Tibial artery (tissue), 4 donors: ENCODE data around the gene CHAT.

Experiments used
- DNase-seq, 2 donors: peaks; one replicate each; pipeline ENCODE4 v3.0.0-alpha.2; 2019
- H3K27ac ChIP-seq, 2 donors: fragments of 200-600 bp; sonication (generic) in 1 of 2; 1 replicate in 1 of 2; 2 replicates in 1 of 2; pipeline ENCODE4 v1.5.1; 2018 to 2019; ENCODE audit warnings: mild to moderate bottlenecking in 1 of 2
- H3K27me3 ChIP-seq, 2 donors: fragments of 200-600 bp; sonication (generic) in 1 of 2; one replicate each; pipeline versions ENCODE4 v1.5.1 to v1.6.0; 2016 to 2019
- H3K36me3 ChIP-seq, 3 donors: fragments of 200-600 bp; sonication (generic) in 2 of 3; one replicate each; pipeline ENCODE4 v1.5.1; 2016 to 2019; ENCODE audit warnings: mild to moderate bottlenecking in 2 of 3
- H3K4me1 ChIP-seq, 4 donors: fragments of 200-600 bp; sonication (generic) in 2 of 4; 1 replicate in 3 of 4; 2 replicates in 1 of 4; pipeline ENCODE4 v1.5.1; 2016 to 2019
- H3K4me3 ChIP-seq, 2 donors: fragments of 200-600 bp; sonication (generic) in 1 of 2; 1 replicate in 1 of 2; 2 replicates in 1 of 2; pipeline ENCODE4 v1.5.1; 2018 to 2019; ENCODE audit warnings: mild to moderate bottlenecking in 2 of 2
- H3K9me3 ChIP-seq, 3 donors: fragments of 200-600 bp; sonication (generic) in 1 of 3; one replicate each; pipeline ENCODE4 v1.5.1; 2016 to 2019
- CTCF ChIP-seq, 2 experiments: fragments of 200-600 bp in 1 of 2; fragments of 450-650 bp in 1 of 2; IDR thresholded peaks; one replicate each; pipeline ENCODE4 v1.5.1; 2017 to 2019; ENCODE audit warnings: antibody characterized with exemption in 2 of 2, mild to moderate bottlenecking in 1 of 2, moderate library complexity in 1 of 2
- intact Hi-C: fragments of 100-400 bp; cut with DNase I; formaldehyde crosslinking; loops from one replicate; pipeline ENCODE4 v1.15.0; 2023; ENCODE audit warnings: low total_unique reads

Gene CHAT

DNA sequence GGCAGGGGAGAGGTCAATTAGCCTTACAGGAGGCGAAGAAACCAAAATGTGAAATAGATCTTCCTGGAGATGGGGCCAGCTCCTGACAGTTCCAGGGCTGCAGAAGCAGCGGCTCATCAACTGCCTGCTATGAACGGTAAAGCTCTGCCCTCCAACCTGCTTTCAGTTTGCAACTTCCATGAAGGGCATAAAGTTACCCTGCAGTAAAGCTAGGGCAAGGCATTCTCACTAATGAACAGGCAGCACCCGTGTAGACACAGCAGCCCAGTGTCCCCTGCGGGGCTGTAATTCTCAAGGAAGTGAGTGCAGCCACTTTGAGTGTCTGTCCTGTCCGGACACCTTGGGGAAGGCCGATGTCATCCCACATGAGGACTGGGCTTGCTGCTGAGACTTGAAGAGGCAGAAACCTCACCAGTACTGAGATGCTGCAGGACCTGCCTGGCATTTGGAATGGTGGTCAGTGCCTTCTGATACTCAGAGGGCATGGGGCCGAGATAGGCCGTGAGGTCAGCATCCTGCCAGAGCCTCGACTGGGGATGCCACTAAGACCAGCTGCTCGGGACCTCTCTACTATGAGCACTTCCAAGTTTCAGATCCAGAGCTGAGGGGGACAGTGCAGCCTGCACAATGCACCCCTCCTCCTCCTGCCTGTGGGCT, 39.6 kb downstream of the CHAT start:
- Histone ChIP-seq H3K27ac (no peak overlapping the region), H3K9me3 (peaks cover 0 to 5% (median 2%) of the 10 kb centered on the region in 3 donors), H3K36me3 (no peaks in the 10 kb centered on the region), H3K27me3 (peaks cover 0 to 18% of the 10 kb centered on the region in 2 donors), H3K4me3 (no peak overlapping the region), H3K4me1 (no peaks in the 10 kb centered on the region)
- no peak for DNase-seq
- TF ChIP-seq CTCF (IDR thresholded peaks at IDR 0.05): no peak
- intact Hi-C loops: no loop called here

GRCh38 chr10:49654036-49654693, 40.3 kb downstream of the CHAT start:
- Histone ChIP-seq H3K9me3 (peaks cover 0 to 7% (median 2%) of the 10 kb centered on the region in 3 donors), H3K27me3 (peaks cover 0 to 18% of the 10 kb centered on the region in 2 donors), H3K27ac (no peak overlapping the region), H3K36me3 (no peaks in the 10 kb centered on the region), H3K4me1 (no peaks in the 10 kb centered on the region), H3K4me3 (no peak overlapping the region)
- intact Hi-C loops: no loop called here
- TF ChIP-seq CTCF (IDR thresholded peaks at IDR 0.05): no peak
- DNase-seq: no peak

DNA sequence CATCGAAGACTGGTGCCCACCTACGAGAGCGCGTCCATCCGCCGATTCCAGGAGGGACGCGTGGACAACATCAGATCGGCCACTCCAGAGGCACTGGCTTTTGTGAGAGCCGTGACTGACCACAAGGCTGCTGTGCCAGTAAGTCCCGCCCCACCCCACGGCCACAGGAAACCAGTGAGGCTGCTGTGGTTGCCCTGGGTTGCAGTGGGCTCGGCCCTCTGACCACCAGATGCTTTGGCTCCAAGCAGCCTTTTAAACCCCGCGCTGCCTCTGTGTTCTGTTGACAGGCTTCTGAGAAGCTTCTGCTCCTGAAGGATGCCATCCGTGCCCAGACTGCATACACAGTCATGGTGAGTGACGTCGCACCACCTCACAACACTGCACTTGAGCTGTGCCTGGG, 41.3 kb downstream of the CHAT start:
- peaks cover 0 to 11% (median 6%) of the 10 kb centered on the region in 3 donors for H3K9me3 ChIP-seq
- H3K4me1 ChIP-seq: no peaks in the 10 kb centered on the region
- TF ChIP-seq CTCF (IDR thresholded peaks at IDR 0.05): no peak
- H3K27me3 ChIP-seq: peaks cover 0 to 18% of the 10 kb centered on the region in 2 donors
- no peak for DNase-seq
- H3K27ac ChIP-seq: no peak overlapping the region
- no peaks in the 10 kb centered on the region for H3K36me3 ChIP-seq
- intact Hi-C loops: no loop called here
- H3K4me3 ChIP-seq: no peak overlapping the region

- intact Hi-C loops: no loop called here
- H3K4me1 ChIP-seq: no peaks in the 10 kb centered on the region
- H3K9me3 ChIP-seq: peaks cover 0 to 13% (median 6%) of the 10 kb centered on the region in 3 donors
- H3K4me3 ChIP-seq: no peak overlapping the region
- no peak for DNase-seq
- no peaks in the 10 kb centered on the region for H3K36me3 ChIP-seq
- H3K27ac ChIP-seq: no peak overlapping the region
- TF ChIP-seq CTCF (IDR thresholded peaks at IDR 0.05): no peak
- H3K27me3 ChIP-seq: peaks cover 0 to 4% of the 10 kb centered on the region in 2 donors
Measured at GRCh38 chr10:49656845-49657493, 43.1 kb downstream of the CHAT start.

- Histone ChIP-seq H3K4me1 (no peaks in the 10 kb centered on the region), H3K27ac (no peak overlapping the region), H3K9me3 (peaks cover 0 to 13% (median 6%) of the 10 kb centered on the region in 3 donors), H3K4me3 (no peak overlapping the region), H3K36me3 (no peaks in the 10 kb centered on the region), H3K27me3 (peaks cover 0 to 4% of the 10 kb centered on the region in 2 donors)
- TF ChIP-seq CTCF (IDR thresholded peaks at IDR 0.05): no peak
- no peak for DNase-seq
- intact Hi-C loops: no loop called here
Measured at GRCh38 chr10:49657606-49658005, 43.8 kb downstream of the CHAT start.
